GM12874 (cell line): ENCODE results near the gene OSBPL8.

ENCODE experiments used
- CTCF ChIP-seq: IDR thresholded peaks from 2 replicates; pipeline ENCODE4 v1.5.1; 2011; ENCODE audit warnings: low read depth, mild to moderate bottlenecking, control low read depth, low read length, moderate library complexity; ENCODE audit not compliant: insufficient read depth

Gene OSBPL8

GRCh38 chr12:76457818-76458217 is 101.8 kb downstream of the OSBPL8 start:
- no peak for TF ChIP-seq CTCF

- no peak for TF ChIP-seq CTCF
These were observed 102.6 kb downstream of the OSBPL8 start for GRCh38 chr12:76457010-76457409.

DNA sequence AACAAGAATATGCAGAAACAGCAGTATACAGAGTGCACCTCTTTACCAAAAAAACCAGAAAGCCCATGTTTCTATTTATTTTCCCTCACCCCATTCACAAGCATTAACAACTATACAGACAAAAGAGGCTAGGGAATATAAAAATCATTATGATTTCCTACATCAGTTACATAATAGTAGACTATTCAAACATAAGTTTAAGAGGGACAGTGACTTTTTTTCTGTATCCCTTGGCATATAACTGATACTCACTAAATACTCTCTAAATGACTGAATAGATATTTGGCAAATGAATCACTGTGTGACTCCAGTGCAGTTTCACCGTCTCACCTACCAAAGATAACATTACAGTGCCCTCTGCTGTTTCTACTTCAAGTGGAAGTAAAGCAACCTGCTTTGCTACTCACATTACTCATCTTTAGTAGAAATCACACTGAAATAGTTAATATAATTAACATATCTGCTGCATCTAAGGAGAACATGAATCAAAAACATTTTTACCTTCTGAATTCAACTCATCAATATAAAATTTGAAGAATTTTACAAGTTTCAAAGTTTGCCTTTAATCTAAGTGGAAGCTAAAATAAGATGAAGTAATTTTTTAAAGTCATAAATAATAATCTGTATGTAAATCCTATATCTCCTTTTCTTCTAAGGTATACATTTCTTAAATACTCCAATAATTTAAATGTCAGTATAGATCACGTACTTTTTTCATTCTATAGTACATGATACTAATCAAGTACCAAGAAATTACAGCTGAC is 103.8 kb downstream of the OSBPL8 start:
- peak; percentile 39 for TF ChIP-seq CTCF

DNA sequence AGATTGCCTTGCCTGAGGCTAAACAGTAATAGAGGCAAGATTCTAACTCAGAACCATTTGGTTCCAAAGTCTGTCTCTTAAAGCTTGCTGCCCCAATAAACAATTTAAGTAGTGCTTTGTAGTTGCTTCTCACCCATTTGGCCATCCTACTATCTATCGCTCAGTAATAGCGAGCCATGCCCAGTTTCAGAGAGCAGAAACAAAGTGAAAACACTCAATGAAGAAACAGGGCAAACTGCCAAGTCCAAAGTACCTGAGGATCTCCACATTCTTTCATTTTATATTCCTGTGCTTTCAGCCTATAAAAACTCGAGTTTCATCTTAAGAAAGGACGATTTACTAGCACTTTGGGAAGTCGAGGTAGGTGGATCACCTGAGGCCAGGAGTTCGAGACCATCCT is 108.0 kb downstream of the OSBPL8 start:
- no peak for TF ChIP-seq CTCF

- TF ChIP-seq CTCF, result no peak
These were observed 108.9 kb downstream of the OSBPL8 start for GRCh38 chr12:76450690-76451089.

DNA sequence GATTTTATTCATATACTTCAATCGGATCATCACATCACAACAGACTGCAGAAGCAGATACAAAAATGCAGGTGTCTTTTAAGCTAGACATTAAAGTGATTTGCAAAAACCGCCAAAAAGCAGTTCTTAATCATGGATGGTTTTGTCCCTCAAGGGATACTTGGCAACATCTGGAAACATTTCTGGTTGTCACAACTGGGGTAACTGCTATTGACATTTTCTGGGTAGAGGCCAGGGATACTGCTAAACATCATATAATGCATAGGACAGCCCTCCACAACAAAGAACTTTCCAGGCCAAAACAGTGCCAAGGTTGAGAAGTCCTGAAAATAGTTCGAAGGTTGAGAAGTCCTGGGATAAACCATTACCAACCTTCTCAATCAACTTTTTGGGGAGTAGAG is 109.6 kb downstream of the OSBPL8 start:
- no peak for TF ChIP-seq CTCF

- no peak for TF ChIP-seq CTCF
These were observed 110.0 kb downstream of the OSBPL8 start for GRCh38 chr12:76449583-76449982.

DNA sequence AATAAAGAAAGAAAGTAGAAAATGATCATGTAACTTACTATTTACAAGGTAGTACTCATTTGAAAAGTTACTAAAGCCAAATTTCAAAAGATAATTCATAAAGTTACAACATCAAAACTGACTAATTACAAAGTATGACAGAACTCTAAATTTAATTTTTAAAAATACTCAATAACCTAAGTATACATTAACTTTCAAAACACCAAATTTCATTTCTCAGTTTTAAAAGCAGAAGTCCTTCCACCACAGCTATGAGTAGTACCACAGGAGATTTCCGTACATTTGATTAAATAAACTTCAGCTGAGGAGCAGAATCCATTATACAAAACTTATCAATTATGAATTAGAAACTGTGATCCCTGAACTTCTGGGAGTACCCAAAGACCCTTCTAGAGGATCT is 110.6 kb downstream of the OSBPL8 start:
- no peak for TF ChIP-seq CTCF
